ENCODE results near the gene ARHGEF12.

- TF ChIP-seq, protein P1, sequence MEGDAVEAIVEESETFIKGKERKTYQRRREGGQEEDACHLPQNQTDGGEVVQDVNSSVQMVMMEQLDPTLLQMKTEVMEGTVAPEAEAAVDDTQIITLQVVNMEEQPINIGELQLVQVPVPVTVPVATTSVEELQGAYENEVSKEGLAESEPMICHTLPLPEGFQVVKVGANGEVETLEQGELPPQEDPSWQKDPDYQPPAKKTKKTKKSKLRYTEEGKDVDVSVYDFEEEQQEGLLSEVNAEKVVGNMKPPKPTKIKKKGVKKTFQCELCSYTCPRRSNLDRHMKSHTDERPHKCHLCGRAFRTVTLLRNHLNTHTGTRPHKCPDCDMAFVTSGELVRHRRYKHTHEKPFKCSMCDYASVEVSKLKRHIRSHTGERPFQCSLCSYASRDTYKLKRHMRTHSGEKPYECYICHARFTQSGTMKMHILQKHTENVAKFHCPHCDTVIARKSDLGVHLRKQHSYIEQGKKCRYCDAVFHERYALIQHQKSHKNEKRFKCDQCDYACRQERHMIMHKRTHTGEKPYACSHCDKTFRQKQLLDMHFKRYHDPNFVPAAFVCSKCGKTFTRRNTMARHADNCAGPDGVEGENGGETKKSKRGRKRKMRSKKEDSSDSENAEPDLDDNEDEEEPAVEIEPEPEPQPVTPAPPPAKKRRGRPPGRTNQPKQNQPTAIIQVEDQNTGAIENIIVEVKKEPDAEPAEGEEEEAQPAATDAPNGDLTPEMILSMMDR (conservative IDR thresholded peaks at IDR 0.05; ENCODE audit: low read depth, low read length), result no peak
- no peak for TF ChIP-seq EZH2 (IDR thresholded peaks at IDR 0.05; ENCODE audit: borderline replicate concordance, low read depth, low read length, poor library complexity, severe bottlenecking)
Observed at GRCh38 chr11:120384476-120384875, 48.3 kb downstream of the ARHGEF12 start.
